ENCODE measurements around the gene NCK2.
"Not testable (repeated sequence)": the region's sequence is repeated elsewhere in the genome, so short reads cannot be mapped to it uniquely, and the experiment has no call there.

DNA sequence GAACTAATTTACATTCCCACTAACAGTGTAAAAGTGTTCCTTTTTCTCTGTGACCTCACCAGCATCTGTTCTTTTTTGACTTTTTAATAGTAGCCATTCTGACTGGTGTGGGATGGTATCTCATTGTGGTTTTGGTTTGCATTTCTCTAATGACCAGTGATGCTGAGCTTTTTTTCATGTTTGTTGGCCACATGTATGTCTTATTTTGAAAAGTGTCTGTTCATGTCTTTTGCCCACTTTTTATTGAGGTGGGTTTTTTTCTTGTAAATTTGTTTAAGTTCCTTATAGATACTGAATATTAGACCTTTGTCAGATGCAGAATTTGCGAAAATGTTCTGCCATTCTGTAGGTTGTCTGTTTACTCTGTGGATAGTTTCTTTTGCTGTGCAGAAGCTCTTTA is 153.0 kb downstream of the NCK2 start:
- TF ChIP-seq, protein P1, sequence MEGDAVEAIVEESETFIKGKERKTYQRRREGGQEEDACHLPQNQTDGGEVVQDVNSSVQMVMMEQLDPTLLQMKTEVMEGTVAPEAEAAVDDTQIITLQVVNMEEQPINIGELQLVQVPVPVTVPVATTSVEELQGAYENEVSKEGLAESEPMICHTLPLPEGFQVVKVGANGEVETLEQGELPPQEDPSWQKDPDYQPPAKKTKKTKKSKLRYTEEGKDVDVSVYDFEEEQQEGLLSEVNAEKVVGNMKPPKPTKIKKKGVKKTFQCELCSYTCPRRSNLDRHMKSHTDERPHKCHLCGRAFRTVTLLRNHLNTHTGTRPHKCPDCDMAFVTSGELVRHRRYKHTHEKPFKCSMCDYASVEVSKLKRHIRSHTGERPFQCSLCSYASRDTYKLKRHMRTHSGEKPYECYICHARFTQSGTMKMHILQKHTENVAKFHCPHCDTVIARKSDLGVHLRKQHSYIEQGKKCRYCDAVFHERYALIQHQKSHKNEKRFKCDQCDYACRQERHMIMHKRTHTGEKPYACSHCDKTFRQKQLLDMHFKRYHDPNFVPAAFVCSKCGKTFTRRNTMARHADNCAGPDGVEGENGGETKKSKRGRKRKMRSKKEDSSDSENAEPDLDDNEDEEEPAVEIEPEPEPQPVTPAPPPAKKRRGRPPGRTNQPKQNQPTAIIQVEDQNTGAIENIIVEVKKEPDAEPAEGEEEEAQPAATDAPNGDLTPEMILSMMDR (IDR thresholded peaks at IDR 0.05) = not testable (repeated sequence)
- TF ChIP-seq POLR2A (IDR thresholded peaks at IDR 0.05) = not testable (repeated sequence)

Data from body of pancreas (tissue), 4 donors.